ENCODE data around the gene BCKDHA. TPM values are rescaled to one million over a fixed set of nuclear protein-coding genes. Genes with fewer than 3 reads are reported as not detected.

BCKDHA gene
- total RNA-seq, 1 experiment from 2014 or later, result 17.7 TPM

- TF ChIP-seq MAX (IDR thresholded peaks at IDR 0.05) (no peak), CBX3 (IDR thresholded peaks at IDR 0.05; ENCODE audit: low read depth) (no peak), FOSL1 (IDR thresholded peaks at IDR 0.05; ENCODE audit: low read depth) (no peak)
These were observed 34.3 kb upstream of the BCKDHA start (continued) for GRCh38 chr19:41363371-41363752.

DNA sequence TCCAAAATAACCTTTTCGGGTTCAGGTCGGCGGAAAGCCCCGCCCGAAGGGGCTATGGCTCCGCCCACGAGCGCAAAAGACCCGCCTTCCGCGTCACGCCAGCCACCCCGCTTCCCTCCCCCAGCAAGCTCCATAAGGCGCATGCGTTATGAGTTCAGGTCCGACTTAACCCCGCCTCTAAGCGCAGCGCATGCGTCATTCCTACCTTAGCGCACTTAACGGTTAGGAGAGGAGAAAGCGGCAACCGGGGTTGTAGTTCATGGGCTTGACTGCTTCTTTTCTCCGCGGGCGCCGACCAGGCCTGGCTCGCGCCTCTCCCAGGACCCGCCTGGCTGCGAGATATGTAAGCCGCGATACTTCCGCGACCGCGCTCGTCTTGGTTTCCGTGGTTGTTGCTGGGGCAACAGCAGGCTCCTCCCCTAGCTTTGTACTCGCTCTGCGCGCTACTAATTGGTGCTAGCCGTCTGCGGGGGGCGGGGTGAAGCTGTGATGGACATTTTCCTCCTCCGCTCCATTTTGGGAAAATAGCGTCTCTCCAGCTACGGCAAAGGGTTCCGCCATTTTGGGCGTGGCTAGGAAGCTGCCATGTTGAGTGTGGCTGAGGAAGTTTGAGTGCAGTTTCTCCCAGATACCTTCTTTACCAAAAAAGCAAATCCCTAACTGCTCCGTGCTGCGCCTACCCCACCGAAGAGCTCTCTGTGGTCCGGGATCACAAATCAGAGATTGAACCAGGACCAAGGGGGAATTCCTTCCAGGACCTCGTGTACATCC is 33.7 kb upstream of the BCKDHA start, which contains the start of gene B9D2:
Gene B9D2, minus strand, starts transcription at position 397 of the 771 bp plus-strand sequence. CDS start 630 bp downstream, outside the sequence.
- H3K27me3 ChIP-seq (ENCODE audit: insufficient read depth, low read length), result no peaks in the 10 kb centered on the region
- CTCF ChIA-PET, result interaction anchor here (1.0 to 3.3 kb wide), 9 partner anchors 9 to 207 kb away, joined by 3 to 54 read pairs (median 6); partner anchors contain the start of genes DMAC2 and TGFB1
- H3K79me2 ChIP-seq (ENCODE audit: insufficient read depth, low read length), result peaks cover 12% of the 10 kb centered on the region; the same call in 1 of the 2 replicates
- H3K9ac ChIP-seq (ENCODE audit: low read length), result peak within 1 kb of the TSS; percentile 77
- no peaks in the 10 kb centered on the region for H3K9me2 ChIP-seq (ENCODE audit: insufficient read depth)
- TF ChIP-seq POLR2A (IDR thresholded peaks at IDR 0.05; ENCODE audit: borderline replicate concordance, extremely low read depth, insufficient read depth, insufficient read length) (peak; percentile 63), SRF (IDR thresholded peaks at IDR 0.05; ENCODE audit: low read depth) (peak; percentile 90), SP1 (IDR thresholded peaks at IDR 0.05; ENCODE audit: low read depth) (peak; percentile 35; the same call in 1 of the 2 replicates), YY1 (IDR thresholded peaks at IDR 0.05; ENCODE audit: extremely low read depth, insufficient replicate concordance, low read depth, low read length) (peak; percentile 99), TCF7L2 (IDR thresholded peaks at IDR 0.05; ENCODE audit: borderline replicate concordance, extremely low read depth, insufficient read depth, insufficient read length) (peak; percentile 86), CBX3 (IDR thresholded peaks at IDR 0.05; ENCODE audit: low read depth) (no peak), POLR2AphosphoS5 (IDR thresholded peaks at IDR 0.05; ENCODE audit: low read depth, low read length) (peak; percentile 76), ELF1 (IDR thresholded peaks at IDR 0.05; ENCODE audit: borderline replicate concordance, low read depth) (no peak; the same call in 1 of the 2 replicates), RAD21 (IDR thresholded peaks at IDR 0.05; ENCODE audit: low read depth) (no peak), EGR1 (IDR thresholded peaks at IDR 0.05; ENCODE audit: low read depth) (peak; percentile 76), ZFX (IDR thresholded peaks at IDR 0.05) (0 out of 2 replicates have a peak, but pooled peaks have one; percentile 42), ATF3 (IDR thresholded peaks at IDR 0.05) (no peak)
- TF ChIP-seq, protein P1, sequence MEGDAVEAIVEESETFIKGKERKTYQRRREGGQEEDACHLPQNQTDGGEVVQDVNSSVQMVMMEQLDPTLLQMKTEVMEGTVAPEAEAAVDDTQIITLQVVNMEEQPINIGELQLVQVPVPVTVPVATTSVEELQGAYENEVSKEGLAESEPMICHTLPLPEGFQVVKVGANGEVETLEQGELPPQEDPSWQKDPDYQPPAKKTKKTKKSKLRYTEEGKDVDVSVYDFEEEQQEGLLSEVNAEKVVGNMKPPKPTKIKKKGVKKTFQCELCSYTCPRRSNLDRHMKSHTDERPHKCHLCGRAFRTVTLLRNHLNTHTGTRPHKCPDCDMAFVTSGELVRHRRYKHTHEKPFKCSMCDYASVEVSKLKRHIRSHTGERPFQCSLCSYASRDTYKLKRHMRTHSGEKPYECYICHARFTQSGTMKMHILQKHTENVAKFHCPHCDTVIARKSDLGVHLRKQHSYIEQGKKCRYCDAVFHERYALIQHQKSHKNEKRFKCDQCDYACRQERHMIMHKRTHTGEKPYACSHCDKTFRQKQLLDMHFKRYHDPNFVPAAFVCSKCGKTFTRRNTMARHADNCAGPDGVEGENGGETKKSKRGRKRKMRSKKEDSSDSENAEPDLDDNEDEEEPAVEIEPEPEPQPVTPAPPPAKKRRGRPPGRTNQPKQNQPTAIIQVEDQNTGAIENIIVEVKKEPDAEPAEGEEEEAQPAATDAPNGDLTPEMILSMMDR (IDR thresholded peaks at IDR 0.05 in 2 of 3, conservative IDR thresholded peaks at IDR 0.05 in 1 of 3; ENCODE audit: borderline replicate concordance in 1 of 3, insufficient read depth in 1 of 3, low read depth in 2 of 3, low read length in 2 of 3), result no peak
- peak within 1 kb of the TSS; percentile 69 to 70 for H3K4me3 ChIP-seq (replicated peaks in 1 of 2; ENCODE audit: low read depth in 1 of 2, low read length in 2 of 2)
- TSS peak; percentile 87 for BruUV-seq (replicated peaks)
- peak within 1 kb of the TSS; percentile 89 for H3K27ac ChIP-seq (ENCODE audit: low read depth, low read length)
- H3K4me2 ChIP-seq (ENCODE audit: low read length), result peak within 1 kb of the TSS; percentile 89
- H2AFZ ChIP-seq (ENCODE audit: low read depth, low read length, poor library complexity, severe bottlenecking), result no peak within 1 kb of the TSS
- RAD21 ChIA-PET (ENCODE audit: low non-redundant PET in 1 of 2, low total read pairs in 2 of 2, uncharacterized antibody in 2 of 2, unreplicated experiment in 2 of 2), result interaction anchor here in 1 of 2 experiments (1.1 kb wide), 1 partner anchor 12 kb away, joined by 4 read pairs; no protein-coding TSS in a partner anchor
- no peaks in the 10 kb centered on the region for H4K20me1 ChIP-seq (ENCODE audit: insufficient read depth)
- intact Hi-C loops (cut with micrococcal nuclease), result no loop called here
- POLR2A ChIA-PET, result interaction anchor here (0.9 to 2.1 kb wide), 7 partner anchors 9 to 520 kb away, joined by 3 to 13 read pairs (median 4); partner anchors contain the start of gene DMAC2
- peaks cover 8 to 45% of the 10 kb centered on the region in 2 experiments; a peak in 3 of 4 replicates for H3K4me1 ChIP-seq (ENCODE audit: control insufficient read depth in 1 of 2, insufficient read depth in 2 of 2, low read length in 2 of 2)
- H3K36me3 ChIP-seq (ENCODE audit: control insufficient read depth in 1 of 2, insufficient read depth in 2 of 2, low read length in 2 of 2), result no peaks in the 10 kb centered on the region
- H3K9me3 ChIP-seq (ENCODE audit: control insufficient read depth in 1 of 2, insufficient read depth in 1 of 2, low read depth in 1 of 2, low read length in 2 of 2), result no peaks in the 10 kb centered on the region
- DNase-seq (ENCODE audit: low read depth, low spot score) (peak; percentile 96), ATAC-seq (peak; percentile 96)

Data from HCT116 (cell line).